ENCODE results near the gene AXIN2.

The AXIN2 gene

DNA sequence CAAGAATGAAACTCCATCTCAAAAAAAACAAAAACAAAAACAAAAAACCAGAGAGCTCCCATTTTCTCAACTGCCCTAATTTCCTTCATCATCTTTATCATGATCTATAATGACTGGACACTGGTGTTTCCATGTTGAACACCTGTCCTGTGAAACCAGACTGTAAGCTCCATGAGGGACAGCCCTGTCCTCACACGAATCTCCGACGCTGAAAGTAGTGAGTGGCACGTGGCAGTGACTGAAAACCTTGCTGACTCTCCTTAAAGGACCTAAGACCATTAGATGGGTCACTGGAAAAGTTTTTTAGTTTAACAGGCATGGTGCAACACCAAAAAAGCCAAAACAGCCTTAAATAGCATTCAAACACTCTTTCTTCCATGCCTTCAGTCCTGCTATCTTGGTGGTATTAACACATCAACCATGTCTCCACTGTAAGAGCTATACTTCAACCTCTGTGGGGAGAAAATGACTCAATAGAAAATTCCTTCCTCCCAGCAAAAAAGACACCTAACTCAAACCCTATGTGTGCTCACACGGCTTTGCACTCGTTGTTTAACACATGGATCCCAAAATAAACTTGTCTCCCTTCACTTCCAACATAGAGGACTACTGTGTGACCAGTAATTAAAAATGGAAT, 8.3 kb downstream of the AXIN2 start:
- DNase-seq = no peak

DNA sequence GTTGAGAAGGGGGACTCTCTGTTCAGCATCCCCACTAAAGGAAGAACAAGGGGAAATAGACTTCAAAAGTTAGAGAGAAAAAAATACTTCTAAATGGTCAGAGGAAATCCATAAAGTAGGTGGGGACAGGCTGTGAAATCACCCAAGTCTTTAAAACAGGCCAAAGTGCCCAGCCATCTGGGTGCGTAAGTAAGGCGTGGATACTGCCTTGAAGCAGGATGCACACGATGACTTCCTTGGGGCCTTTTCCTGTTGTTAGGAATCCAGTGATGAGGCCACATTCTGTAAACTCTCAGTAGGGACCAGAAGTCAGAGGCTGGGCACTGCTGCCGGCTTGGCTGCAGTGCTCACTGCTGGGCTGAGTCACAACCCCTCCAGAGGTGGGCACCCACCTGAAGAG, 9.2 kb downstream of the AXIN2 start:
- no peak for DNase-seq

DNA sequence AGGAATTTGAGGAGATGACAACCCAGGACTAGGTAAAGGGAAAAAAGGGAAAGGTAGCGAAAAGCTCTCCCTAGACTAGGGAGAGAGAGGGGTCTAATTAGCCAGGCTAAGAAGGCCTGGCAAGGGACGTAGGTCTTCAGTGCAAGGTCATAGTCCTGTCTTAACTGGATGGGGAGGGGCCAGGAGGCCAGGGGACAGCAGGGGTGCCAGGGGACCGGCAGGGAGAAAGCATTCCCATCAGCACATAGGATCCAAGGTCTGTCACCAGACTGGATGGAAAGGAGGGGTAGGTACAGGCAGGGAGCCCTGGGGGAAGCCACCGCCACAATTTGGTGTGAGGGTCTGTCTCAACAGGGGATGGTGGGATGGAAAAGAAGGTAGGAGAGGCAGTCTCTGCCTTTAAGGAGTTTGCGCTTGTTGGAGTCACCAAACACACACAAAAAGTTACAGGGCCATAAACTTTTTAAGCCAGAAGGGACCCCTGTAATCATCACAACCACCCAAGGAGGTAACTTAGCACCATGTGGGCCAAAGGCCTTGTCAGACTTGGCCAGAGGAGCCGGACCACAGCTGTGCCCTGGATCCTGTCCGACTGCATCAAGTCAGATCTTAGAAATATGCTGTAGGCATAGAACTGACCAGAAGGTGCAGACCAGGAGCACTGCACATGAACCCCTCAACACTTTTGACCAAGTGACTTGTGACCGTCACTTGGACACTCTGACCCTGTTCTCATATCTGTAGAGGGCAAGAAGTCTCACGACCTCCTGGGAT, 10.0 kb downstream of the AXIN2 start:
- no peak for DNase-seq

DNA sequence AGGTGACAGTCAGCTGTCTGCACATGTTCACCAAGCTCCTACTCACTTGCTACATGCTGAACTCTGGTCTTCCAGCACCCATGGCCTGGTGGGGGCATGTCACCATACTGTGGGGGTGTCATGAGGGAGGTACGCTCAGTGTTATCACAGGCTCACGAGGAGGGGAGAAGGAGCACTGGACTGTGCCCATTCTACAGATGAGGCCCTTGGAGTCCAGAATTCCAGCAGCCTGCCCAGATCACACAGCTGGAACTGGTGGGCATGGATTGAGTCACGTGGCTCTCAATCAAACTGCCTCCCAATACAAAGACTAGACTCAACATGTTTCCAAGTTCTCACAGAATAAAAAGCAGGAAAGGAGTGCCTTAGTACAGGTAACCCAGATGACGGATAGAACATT, 10.7 kb downstream of the AXIN2 start:
- DNase-seq = no peak

DNA sequence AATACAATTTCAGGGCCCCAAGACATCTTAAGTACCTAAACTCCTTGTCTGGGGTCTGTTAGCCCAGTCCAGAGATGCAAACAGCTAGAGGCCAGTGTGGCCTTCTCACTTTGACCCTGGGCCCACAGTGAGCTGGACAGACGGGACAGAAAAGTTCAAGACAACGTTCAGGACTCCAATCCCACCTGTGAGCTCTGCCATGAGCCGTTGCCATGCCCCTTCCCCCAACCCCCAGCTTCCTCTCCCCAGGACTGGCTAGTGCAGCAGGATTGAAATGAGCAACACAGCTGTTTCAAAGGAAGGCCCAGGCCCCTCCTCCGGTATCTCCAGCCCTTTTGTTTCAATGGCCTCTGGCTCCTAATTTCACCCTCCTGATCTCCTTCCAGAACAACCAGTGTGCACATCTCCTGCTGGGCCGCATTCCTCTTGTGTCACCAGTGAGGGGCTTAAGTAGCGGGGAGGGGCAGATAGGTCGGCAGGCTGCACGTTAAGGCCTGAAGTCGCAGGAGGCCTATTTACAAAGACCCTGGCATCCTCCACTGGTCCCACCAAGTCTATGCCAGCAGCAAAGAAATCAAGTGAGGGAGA, 11.3 kb downstream of the AXIN2 start:
- no peak for DNase-seq

DNA sequence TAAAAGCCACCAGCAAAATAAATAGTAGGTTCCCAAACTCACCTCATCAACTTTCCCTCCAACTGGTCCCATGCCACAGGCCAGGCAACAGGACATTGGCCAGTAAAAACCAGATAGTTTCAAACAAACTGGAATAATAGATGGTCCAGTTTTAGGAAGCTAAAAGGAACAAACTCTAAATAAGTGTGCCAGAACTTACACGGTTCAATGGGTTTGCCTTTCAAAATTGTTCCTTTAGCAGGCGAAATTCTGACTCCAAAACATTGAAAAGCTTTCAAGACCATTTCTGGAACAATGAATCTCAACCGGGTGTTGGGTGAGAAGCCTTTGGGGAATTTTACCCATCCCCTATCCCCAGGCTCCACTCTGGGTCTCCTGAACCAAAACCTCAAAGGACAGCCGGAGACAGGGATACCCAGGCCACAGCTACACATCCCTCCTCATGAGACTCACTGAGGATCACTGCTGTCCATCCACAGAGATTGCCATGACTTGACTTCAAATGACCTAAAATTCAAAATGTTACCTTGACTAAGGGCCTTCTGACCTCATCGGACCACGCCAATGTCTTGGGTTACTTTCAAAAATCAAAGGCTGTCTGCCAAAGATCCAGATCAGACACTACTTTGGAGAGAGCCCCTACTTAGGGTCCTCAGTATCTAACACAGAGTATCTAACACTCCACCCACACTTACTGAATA, 13.0 kb downstream of the AXIN2 start:
- no peak for DNase-seq

DNA sequence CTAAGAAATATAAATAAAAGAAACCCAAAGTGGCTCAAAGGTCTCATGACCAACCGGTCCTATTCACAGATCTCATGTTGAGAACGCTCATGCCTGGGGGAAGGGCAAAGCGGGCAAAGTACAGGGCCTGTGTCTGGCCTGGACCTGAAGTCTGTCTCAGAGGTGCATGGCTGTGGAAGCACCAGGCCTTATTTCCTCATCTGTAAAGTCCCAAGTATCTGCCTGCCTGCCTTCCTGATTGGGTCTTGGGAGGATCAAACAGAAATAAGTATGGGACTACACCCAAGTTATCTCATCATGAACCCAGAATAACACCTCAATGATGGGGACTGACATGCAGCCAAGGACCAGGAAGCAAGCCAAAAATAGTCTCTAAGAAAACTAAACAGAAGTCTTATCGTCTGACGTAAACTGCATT, 14.2 kb downstream of the AXIN2 start:
- DNase-seq = no peak

DNA sequence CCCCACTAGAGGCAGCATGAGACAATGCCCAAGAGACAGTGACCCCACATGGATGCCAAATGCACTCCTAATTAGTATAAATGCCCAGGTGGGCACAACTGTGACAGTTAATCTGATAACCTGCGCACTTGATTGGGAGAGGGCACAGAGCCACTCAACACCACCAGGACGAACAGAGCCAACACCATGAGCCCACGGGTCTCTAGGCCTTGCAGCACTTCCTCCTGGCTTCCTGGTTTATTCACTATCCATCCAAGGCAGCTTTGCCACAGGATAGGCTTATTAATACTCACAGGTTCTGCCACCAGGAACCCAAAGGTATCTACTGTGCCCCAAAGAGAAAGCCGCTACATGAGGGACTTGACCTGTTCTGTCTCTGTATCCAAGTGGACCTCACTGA, 14.9 kb downstream of the AXIN2 start:
- DNase-seq = no peak

DNA sequence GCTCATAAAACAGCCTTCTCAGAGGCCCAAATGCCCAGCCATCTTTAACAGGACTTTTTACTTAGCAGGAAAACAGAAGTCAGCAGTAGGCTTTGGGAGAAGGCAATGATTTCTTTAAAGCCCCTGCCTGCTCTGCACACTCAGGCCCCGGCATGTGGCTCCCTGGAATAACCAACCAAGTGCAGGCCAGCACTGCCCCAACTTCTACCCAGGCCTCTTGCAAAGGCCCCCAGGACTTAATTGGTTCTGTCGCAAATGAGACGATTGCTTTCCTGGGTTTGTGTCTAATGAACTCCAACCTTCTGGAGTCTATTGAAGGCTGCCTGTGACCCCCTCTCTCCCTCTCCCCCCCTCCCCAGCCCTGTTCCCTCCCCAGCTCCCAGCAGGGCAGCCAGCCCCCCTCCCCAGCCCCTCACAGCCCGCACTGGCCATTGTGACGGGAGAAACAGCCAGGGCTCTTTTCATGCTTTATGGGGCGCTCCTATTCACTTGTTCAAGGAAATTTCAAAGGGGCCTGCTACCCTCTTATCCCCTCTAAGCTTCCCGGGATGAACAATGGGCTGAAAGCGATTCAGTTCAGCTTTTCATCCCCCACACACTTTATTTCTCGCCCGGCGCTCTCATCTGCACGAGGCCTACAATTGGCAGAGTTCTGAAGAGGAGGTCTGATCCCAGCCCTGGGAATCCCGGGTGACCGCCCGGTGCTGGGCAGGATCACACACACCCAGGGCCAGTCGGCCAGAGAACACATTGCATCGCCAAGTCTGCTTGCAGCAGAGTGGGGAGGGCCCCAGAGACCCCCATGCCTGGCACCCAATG, 15.5 kb downstream of the AXIN2 start:
- DNase-seq = no peak

DNA sequence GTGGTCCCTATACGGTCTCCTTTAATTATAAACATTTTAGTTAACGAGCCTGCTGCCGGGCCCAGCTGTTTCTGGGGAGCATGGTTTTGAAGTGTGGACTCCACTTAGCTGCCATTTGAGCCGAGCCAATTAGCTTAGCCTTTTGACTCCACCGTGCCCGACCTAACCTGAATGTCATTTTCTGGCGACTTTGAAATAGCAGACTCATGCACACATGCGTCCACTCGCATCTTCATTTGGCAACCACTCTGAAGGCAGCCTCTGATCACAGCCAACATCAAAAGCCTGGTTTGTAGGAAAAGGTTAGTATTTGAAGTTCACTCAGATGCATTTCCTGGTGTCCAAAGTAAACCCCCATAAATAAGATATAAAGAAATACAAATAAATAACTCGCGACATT, 16.8 kb downstream of the AXIN2 start:
- peak; percentile 47 for DNase-seq

DNA sequence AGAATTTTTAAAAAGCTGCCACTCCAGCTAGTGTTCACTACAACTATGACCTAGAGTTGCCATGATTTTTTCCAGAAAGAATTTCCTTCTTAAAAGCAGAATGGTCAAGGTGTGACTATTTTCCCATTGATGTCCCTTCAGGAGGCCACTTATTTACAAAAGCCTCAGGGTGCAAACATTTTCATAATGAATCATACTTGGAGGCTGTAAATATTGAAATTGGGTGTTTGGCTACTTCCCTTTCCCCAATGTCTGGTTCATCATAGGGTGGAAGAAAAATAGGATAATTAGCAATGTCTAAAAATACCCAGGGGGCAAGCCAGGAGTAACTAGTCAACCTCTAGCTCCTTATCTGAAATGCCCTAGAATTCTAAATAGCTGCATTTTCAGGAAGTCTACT, 18.8 kb downstream of the AXIN2 start:
- DNase-seq = peak; percentile 80

DNA sequence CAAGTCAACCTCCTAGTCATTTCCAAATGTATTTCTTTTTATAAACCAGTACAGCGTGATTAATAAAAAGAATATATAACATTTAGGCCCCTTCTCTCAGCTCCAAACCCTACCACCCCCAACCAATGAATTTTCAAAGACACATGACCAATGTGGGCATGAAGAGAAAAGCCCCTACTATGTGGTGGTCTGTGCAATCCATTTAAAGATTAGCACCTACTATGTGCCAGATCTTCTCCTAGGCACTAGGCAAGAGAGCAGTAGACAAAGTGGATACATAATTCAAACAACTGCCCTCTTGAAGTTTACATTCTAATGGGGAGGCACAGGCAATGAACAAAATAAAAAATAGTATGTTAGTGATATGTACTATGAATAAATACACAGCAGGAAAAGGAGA, 19.4 kb downstream of the AXIN2 start:
- no peak for DNase-seq

DNA sequence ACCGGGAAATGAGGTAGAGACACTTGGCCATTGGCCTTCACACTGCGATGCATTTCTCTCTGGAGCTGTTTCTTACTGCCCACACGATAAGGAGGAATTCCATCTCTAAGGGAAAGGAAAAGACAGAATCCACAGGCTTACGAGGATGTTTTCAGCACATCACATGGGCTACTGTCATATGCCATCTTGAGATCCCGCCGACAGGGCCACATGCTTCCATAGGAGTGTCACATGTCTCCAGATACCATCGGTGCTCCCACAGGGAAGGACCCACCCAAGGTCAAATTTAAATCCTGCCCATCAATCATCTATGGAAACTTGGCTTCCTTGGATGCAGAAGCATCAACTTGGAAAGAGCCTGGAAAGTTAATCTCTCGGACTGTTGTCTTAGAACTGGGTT, 20.0 kb downstream of the AXIN2 start:
- no peak for DNase-seq

DNA sequence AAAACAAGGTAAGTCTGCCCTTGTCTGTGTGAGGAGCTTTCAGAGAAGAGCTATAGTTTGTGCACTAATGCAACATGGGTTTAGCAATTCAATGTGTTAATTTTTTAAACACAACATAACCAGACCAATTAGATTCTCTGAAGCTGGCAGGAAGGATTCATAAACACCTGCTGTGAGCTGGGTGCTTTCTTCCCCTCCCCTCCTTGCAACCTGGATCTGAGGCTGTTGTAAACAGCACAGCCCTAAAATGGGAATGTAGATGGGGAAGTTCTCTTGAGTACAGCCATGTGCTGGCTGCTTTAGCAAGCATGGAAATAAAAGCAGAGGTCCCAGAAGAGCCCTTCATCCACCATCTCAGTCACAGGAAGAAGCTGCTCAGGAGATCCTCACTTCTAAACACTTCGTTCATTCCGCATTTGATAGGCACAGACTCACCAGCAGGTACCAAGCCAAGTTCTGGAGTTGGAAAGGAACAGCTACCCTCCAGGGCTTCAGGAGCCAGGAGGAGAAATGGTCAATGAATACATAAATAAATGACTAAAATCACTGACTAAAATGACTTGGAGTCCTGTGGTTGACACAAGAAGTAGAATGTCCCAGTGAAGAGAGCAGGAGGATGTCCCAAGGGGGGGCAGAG, 21.7 kb downstream of the AXIN2 start:
- DNase-seq = no peak

DNA sequence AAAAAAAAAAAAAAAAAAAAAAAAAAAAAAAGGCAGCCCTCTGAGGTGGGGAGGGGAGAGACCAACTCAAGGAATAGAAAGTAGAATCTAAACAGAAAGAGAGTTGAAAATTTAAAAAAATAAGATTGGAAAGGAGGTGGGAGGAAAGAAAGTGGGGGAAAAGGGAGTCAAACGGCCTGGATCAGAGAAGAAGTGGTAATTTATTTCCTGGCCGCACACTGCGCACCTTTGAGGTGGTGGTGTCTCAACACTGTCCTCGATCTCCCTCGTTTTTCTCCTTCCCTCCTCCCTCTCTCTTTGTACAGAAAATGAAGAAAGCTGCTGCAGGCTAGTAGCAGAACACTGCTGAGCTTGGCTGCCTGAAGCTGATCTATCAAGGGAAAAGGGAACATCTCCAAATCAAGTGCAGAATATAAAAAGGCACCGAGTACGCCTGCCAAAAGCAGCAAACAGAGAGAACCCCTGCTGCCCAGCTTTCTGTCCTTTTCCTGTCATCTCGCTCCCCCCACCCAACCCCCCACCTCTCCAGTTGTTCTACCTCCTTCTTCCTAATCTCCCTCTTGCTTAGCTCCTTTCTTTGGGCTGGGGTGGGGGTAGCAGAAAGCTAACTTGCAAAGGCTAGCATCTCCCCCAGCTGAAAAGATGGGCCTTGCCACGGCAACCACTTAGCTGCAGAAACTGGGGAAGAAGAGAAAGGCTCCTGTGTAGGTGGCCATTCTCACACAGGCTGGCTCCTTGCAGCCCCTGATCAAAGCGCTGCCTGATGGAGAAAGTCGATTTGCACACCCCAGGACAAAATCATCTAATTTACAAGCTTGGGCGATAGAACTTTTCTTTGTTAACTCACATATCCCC, 22.5 kb downstream of the AXIN2 start:
- DNase-seq = no peak

DNA sequence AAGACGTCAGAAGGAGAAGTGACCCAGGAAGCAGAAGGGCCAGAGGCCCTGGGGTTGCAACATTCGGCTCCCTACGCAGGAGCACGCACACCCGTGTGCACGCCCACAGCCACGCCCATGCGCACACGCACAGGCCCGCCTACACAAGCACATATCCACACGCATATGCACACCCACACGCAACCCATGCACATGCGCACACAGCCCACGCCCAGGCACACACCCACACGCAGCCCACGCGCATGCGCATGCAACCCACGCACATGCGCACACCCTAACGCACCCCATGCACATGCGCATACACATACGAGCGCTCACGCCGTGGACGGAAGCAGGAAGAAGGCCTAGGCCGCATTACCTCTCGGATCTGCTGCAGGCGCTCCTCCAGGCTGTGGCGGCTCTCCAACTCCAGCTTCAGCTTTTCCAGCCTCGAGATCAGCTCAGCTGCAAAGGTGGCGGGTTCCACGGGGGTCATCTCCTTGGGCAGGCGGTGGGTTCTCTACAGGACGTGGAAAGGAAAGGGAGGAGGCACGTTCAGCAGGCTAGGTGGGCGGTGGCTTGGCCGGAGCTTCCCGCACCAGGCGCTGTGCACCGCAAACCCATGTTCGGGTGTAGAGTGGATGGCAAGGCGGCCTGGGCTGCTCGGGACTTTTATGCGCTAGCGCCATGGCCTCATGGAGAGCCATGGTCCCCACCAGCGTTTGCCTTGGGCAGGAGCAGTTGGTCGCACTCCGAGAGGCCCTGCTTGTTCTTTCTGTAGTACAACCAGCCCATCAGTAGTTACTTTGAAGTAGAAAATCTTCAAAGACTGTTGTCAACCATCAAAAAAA, 23.4 kb downstream of the AXIN2 start:
- DNase-seq = no peak

DNA sequence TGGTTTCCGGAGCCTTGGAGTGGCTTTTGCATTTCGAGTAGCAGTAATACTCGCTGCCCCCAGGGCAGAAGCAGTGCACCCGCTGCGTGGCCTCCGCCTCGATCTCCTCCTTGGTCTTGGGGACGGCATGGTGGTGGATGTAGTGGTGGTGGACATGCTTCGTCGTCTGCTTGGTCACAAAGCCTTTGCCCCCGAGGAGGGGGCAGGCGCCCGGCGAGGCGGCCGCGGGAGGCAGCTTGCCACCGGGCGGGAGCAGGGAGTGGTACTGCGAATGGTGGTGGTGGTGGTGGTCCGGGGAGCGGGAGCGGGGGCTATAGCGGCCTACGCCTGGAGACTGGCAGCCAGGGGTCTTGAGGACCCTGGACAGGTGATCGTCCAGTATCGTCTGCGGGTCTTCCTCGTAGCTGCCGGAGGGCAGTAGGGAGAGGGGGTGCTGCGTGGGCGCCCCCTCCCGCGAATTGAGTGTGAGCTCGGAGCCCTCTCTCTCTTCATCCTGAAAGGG, 24.1 kb downstream of the AXIN2 start:
- no peak for DNase-seq

DNA sequence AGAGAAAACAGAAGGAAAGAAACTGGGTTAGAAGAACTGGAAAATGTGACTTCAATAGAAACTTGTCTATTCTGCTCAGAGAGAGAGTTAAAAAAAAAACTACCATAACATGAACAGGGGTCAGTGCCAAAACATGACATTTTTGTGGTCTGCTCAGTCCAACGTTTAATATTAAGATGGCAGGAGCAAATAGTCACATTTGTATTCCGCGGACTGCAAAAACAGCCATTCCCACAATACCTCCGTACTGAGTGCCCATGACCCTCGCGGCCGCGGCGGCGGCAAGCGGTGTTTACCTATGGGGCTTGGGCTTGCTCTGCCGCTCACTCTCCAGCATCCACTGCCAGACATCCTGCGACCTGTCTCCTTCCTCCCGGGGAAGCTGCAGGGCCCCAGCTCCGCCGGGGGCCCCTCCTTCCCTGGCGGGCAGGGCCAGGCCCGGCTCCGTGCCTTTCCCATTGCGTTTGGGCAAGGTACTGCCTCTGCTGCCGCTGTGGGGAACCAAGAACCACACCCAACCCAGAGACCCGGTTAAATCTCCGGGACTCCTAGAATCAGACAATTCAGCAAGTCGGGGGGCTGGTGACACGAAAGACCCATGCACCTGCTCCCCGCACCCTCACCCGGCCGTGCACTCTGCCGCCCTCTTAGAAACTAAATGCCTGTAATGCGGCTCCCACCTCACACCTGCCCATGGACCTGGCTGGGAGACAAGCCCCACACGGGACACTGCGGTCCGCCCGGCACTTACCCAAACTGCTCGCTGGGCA, 24.7 kb downstream of the AXIN2 start:
- DNase-seq = no peak

DNA sequence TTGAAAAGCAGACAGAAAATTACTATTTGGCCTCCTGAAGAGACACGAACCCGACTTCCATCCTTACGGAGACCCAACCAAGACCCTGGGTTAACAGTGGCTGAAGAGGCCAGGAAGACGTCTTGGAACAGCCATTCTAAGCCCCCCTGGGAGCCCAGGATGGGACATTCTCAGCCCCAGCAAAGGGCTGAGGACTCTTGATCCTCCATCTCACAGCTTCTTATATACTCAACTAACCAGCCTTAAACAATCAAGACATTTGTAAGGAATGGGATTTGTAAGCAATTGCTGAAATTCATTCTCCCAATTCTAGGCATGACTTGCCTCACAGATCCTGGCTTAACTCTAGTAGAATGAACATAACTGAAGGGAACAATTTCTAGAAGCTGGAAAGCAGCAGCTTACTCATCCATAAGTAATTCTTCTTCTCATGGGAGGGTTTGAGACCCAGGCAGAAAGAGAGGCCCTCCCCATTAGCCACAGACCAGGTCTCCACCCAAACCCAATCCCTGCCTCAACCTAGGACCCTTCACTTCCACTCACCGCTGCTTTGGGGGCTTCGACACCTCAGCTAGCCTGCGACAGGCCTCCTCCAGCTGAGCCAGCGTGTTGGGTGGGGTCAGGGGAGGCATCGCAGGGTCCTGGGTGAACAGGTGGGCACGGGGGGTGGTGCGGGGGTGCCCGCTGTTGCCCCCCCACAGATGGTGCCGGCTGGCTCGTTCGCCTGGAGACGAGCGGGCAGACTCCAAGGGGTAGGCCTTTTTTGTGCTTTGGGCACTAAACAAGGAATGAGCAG, 25.5 kb downstream of the AXIN2 start:
- DNase-seq = no peak
